HTERT RPE-1 (cell line): ENCODE measurements around the gene SIX4.

Source experiments
- in situ Hi-C: fragments of 300-500 bp; cut with MboI; formaldehyde crosslinking; loops from 4 replicates; pipeline ENCODE4 v1.14.3; 2020; ENCODE audit warnings: low sequenced_read_pairs

The SIX4 gene

GRCh38 chr14:60662982-60663381 is 61.2 kb downstream of the SIX4 start:
- in situ Hi-C loops: no loop called here

GRCh38 chr14:60661721-60662120 is 62.4 kb downstream of the SIX4 start:
- in situ Hi-C loops: no loop called here
